Measurements from ENCODE around the gene DAD1. TPM values are rescaled to one million over a fixed set of nuclear protein-coding genes. Genes with fewer than 3 reads are reported as not detected.
A peak's percentile ranks its signal among the peaks of the same experiment; 100 is the strongest.

DAD1 gene
- total RNA-seq, 3 donors from 2014 or later, result 287 to 323 (median 300) TPM

DNA sequence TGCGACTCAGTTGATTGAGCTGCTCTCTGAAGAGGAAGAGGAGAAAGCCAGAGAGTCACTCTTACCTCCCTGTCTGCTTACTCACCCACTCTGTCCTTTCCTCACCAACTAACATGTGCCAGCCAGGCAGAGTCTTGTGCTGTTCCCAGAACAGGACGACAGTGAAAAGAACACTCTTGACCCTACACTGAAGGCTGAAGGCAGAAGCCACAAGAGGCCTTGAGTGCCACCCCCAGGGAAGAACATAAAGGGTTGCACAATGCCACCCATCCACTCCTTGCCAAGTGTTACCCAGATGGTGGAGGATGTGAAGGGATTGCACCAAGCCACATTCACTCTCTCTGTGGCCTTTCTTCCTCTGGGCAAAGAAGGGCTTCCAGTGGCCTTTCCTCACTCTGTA lies 21.9 kb upstream of the DAD1 start:
- no peak for DNase-seq
- no peaks in the 10 kb centered on the region for H3K9me3 Mint-ChIP-seq
- H3K4me3 Mint-ChIP-seq, result no peak overlapping the region
- no peaks in the 10 kb centered on the region for H3K4me1 Mint-ChIP-seq (ENCODE audit: low read depth)
- H3K27me3 Mint-ChIP-seq (ENCODE audit: low read depth), result no peaks in the 10 kb centered on the region
- ATAC-seq, result no peak
- peaks cover 18% of the 10 kb centered on the region for H3K36me3 Mint-ChIP-seq (ENCODE audit: insufficient read depth)

DNA sequence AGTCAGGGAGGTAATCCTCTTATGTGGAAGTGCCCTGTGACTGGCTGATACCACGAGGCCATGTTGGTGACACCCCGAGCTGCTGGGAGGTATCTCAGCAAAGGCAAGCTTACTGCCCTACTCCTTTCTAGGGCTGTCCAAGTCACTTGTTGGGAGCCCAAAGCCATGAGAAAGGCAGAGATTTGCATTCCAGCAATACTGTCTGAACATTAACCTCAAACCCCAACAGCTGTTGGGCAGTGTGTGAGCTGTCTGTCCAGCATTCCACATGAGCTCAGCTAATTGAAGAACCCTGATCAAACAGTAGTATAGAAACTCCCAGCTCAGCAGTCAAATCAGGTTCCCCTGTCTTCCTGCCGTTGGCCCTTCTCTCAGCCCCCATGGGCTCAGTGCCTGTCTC lies 18.3 kb upstream of the DAD1 start:
- no peak for ATAC-seq
- Mint-ChIP-seq H3K9me3 (no peaks in the 10 kb centered on the region), H3K36me3 (ENCODE audit: insufficient read depth) (peaks cover 39% of the 10 kb centered on the region), H3K4me3 (no peak overlapping the region), H3K27me3 (ENCODE audit: low read depth) (no peaks in the 10 kb centered on the region), H3K4me1 (ENCODE audit: low read depth) (no peaks in the 10 kb centered on the region)
- DNase-seq, result no peak

DNA sequence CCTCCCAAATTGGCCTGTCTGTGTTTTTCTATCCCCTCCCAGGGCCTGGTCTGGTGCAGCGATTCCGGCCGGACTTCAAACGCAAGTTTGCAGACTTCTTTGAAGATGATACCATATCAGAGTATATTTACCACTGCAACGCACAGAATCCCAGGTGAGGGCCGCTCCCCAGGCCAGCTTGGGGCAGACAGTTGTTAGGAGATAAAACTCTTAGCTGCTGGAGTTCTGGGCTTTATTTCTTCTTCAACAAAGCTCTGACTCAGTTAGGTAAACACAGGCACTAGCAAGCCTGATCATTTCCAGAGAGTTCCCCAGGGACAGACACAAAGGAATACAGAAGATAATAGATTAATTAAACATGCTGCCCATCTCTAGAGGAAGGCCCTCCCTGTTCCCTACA lies 17.4 kb upstream of the DAD1 start:
- DNase-seq, result no peak
- no peaks in the 10 kb centered on the region for H3K9me3 Mint-ChIP-seq
- H3K4me1 Mint-ChIP-seq (ENCODE audit: low read depth), result peaks cover 3% of the 10 kb centered on the region
- no peak for ATAC-seq
- H3K27me3 Mint-ChIP-seq (ENCODE audit: low read depth), result no peaks in the 10 kb centered on the region
- H3K36me3 Mint-ChIP-seq (ENCODE audit: insufficient read depth), result peaks cover 46% of the 10 kb centered on the region
- H3K4me3 Mint-ChIP-seq, result no peak overlapping the region

DNA sequence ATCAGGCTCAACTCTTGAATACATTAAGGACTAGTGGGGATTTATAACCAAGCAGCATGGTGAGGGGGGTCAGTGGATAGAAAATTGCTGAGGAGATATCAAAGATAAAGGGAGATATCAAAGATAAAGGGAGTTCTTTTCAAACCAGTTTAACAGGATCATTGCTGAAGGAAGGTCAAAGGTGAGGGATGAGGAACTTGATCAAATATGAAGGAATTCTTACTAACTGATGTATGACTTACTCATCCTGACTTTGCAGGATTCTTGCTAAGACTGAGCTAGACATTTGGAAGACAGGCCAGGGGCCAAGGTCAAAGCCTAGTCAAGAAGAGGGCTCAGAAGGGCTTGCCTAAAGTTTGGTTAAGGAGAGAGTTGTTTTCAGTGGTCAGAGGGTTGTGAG lies 13.8 kb upstream of the DAD1 start:
- Mint-ChIP-seq H3K9me3 (no peaks in the 10 kb centered on the region), H3K27me3 (ENCODE audit: low read depth) (no peaks in the 10 kb centered on the region), H3K4me1 (ENCODE audit: low read depth) (peaks cover 23% of the 10 kb centered on the region), H3K36me3 (ENCODE audit: insufficient read depth) (peaks cover 34% of the 10 kb centered on the region), H3K4me3 (no peak overlapping the region)
- no peak for DNase-seq
- ATAC-seq, result no peak

DNA sequence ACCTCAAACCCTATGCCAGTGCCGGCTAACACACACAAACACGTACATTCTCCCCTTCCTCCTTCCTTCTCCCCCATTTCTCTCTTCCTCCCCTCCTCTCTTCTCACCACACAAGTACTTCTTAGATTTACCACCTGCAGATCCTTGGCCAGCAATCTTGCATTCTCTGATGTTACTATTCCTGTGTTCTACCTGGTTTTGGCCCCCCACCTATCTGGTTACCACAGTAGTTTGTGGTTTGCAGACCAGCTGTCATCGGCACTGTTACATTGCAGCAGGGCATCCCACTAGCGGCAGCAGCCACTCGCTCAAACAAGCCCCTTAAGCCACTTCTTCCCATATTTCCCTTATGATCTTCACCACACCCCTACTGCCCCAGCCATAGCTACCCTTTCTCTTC lies 13.0 kb upstream of the DAD1 start:
- Mint-ChIP-seq H3K36me3 (ENCODE audit: insufficient read depth) (peaks cover 32% of the 10 kb centered on the region), H3K4me1 (ENCODE audit: low read depth) (peaks cover 25% of the 10 kb centered on the region), H3K4me3 (no peak overlapping the region), H3K27me3 (ENCODE audit: low read depth) (no peaks in the 10 kb centered on the region), H3K9me3 (no peaks in the 10 kb centered on the region)
- ATAC-seq, result no peak
- DNase-seq, result no peak

DNA sequence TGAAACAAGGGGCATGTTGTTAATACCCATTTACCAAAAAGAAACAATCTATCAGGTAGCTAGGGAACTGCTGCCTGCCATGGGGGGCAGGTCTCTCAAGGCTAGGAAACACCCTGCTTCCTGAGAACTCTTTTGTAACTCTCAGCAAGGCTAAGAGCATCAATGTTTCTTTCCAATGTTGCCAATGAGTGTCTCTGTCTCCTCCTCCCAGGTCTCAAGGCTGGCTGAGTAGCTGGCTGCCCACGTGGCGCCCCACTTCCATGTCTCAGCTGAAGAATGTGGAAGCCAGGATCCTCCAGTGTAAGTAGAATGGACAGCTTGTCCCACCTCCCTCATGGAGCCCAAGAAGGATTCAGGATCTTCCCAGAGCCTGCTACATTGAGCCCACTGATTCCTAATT lies 12.4 kb upstream of the DAD1 start:
- H3K27me3 Mint-ChIP-seq (ENCODE audit: low read depth), result no peaks in the 10 kb centered on the region
- DNase-seq (no peak), ATAC-seq (no peak)
- peaks cover 32% of the 10 kb centered on the region for H3K36me3 Mint-ChIP-seq (ENCODE audit: insufficient read depth)
- H3K4me3 Mint-ChIP-seq, result no peak overlapping the region
- no peaks in the 10 kb centered on the region for H3K9me3 Mint-ChIP-seq
- peaks cover 25% of the 10 kb centered on the region for H3K4me1 Mint-ChIP-seq (ENCODE audit: low read depth)

DNA sequence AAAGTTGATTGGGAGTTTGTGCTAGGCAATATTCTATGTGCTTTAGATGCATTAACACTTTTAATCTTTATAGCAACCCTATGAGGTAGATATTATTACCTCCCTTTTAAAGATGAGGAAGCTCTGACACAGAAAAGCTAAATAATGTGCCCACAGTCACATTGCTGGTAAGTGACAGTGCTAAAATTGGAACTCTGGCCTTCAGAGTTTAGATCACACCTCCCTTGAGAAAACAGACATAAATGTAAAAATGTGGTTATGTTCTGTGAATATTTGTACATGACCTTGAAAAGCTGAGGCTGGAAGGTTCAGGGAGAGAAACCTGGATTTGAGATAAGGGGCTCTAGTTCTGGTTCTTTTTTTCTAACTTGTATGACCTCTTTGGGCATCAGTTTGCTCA lies 11.0 kb upstream of the DAD1 start:
- H3K9me3 Mint-ChIP-seq, result no peaks in the 10 kb centered on the region
- DNase-seq (no peak), ATAC-seq (no peak)
- no peak overlapping the region for H3K4me3 Mint-ChIP-seq
- peaks cover 26% of the 10 kb centered on the region for H3K36me3 Mint-ChIP-seq (ENCODE audit: insufficient read depth)
- H3K27me3 Mint-ChIP-seq (ENCODE audit: low read depth), result no peaks in the 10 kb centered on the region
- peaks cover 25% of the 10 kb centered on the region for H3K4me1 Mint-ChIP-seq (ENCODE audit: low read depth)

DNA sequence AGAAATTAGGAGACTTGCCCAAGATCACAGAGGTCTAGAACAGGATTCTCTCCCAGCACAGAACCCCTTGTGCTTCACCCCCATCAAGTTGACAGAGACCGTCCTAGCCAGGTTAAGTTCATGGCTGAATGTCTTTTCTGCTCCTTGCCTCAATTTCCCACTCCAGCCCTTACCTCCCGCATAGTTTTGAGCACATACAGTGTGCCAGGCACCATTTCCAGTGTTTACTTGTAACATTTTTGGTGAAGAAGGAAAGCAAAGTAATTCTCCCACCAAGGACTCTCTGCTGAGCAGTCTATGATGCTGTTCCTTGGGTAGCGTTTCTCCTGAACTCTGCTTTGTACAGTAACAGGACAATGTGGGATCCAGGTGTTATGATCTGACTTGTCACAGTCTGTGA lies 10.3 kb upstream of the DAD1 start:
- no peaks in the 10 kb centered on the region for H3K9me3 Mint-ChIP-seq
- peak overlapping the region; percentile 93 for H3K4me3 Mint-ChIP-seq
- H3K4me1 Mint-ChIP-seq (ENCODE audit: low read depth), result peaks cover 25% of the 10 kb centered on the region
- no peak for DNase-seq
- peaks cover 22% of the 10 kb centered on the region for H3K36me3 Mint-ChIP-seq (ENCODE audit: insufficient read depth)
- ATAC-seq, result no peak
- no peaks in the 10 kb centered on the region for H3K27me3 Mint-ChIP-seq (ENCODE audit: low read depth)

DNA sequence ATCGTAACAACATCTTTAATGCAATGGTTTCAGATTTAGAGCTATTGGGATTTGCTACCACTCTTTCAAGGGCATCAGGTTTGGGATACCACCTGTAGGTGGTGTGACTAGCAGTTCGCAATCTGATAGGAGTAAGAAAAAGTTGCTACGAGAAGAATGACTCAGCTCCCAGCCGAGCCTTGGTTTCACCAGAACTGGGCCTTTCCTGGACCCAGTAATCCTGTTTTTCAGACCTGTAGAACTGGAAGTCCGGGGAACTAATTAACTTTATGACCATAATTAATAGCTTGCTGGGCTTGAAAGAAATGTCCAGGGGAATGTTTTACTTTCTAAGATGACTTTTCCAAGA lies 9.8 kb upstream of the DAD1 start:
- Mint-ChIP-seq H3K4me3 (peak overlapping the region; percentile 93), H3K9me3 (no peaks in the 10 kb centered on the region), H3K27me3 (ENCODE audit: low read depth) (no peaks in the 10 kb centered on the region), H3K4me1 (ENCODE audit: low read depth) (peaks cover 25% of the 10 kb centered on the region), H3K36me3 (ENCODE audit: insufficient read depth) (peaks cover 21% of the 10 kb centered on the region)
- DNase-seq, result peak; percentile 33
- ATAC-seq, result peak; percentile 79 to 85

DNA sequence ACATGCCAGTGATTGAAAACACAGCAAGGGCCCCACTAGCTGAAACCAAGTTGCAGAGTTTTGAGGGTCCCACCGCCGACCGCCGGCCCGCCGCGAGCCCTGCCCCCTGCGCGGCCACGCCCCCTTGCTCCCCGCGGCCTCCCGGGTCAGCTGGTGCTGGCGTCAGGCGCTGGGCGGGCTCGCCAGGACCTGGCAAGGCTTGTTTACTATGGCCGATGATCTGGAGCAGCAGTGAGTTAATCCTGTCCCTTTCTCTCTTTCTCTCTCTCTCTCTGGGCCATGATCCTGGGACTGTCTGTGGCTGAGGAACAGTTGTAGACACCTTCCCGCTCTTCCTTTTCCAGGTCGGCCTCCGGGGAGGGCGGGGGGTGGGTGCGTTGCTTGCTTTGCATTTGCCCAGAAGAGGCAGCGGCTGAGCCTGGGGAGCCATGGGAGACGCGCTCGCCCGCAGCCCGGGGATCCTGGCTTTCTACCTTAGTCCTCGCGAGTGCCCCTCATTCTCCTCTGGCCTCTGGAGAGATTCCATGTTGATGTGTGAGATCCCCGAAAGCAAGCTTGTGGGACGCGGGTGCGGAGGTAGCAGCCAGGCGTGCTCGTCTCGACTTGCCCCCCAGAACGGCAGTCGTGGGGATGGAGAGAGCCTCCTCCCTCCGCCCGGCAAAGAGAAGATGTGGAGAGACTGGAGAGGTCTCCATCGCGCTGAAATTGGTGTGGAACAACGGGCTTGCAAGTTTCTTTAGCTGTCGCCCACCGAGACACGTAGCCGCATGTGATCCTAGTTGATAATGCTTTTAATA lies 9.3 kb upstream of the DAD1 start, which contains the start of gene ABHD4:
ABHD4 (plus strand) TSS at position 202 of the 797 bp plus-strand sequence; CDS start at position 209, 7 bp downstream.
- peak; percentile 78 to 83 for ATAC-seq
- H3K4me1 Mint-ChIP-seq (ENCODE audit: low read depth), result peaks cover 25% of the 10 kb centered on the region
- peaks cover 15% of the 10 kb centered on the region for H3K36me3 Mint-ChIP-seq (ENCODE audit: insufficient read depth)
- peak within 1 kb of the TSS; percentile 93 for H3K4me3 Mint-ChIP-seq
- H3K9me3 Mint-ChIP-seq, result no peaks in the 10 kb centered on the region
- H3K27me3 Mint-ChIP-seq (ENCODE audit: low read depth), result no peaks in the 10 kb centered on the region
- peak; percentile 20 for DNase-seq

DNA sequence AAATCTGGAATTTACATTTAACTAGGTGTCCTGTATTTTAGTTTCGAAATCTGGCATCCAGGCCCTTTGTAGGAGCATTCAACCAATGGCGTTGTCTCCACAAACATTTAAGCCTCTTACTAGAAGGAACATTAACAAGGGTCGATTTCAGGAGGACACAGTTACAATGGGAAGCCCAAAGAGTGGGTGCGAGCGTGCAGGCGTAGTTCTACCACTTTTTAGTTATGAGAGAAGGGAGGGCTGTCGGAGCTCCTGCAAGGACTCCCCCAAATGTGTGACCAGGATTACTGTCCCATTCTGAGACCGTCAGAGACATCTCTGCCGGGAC lies 8.7 kb upstream of the DAD1 start:
- H3K4me1 Mint-ChIP-seq (ENCODE audit: low read depth), result peaks cover 25% of the 10 kb centered on the region
- H3K27me3 Mint-ChIP-seq (ENCODE audit: low read depth), result no peaks in the 10 kb centered on the region
- ATAC-seq, result peak; percentile 20 to 21
- H3K4me3 Mint-ChIP-seq, result peak overlapping the region; percentile 93
- no peaks in the 10 kb centered on the region for H3K9me3 Mint-ChIP-seq
- peaks cover 11% of the 10 kb centered on the region for H3K36me3 Mint-ChIP-seq (ENCODE audit: insufficient read depth)
- no peak for DNase-seq

DNA sequence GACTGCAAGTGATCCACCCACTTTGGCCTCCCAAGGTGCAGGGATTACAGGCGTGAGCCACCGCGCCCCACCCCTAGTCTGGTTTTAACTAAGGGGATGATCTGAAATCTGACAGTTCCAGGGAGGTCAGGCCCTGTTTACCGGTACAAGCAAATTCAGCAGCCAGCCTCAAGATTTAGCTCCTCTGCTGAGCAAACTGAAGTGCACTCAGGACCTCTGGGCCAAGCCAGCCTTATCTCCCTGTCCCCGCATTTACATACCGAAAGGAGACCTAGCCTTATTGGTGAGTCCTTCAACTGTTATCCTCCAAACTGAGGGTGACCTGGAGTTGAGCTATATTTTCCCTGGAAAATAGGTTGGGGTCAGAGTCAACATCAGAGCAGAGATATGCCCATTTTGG lies 8.2 kb upstream of the DAD1 start:
- H3K27me3 Mint-ChIP-seq (ENCODE audit: low read depth), result no peaks in the 10 kb centered on the region
- H3K36me3 Mint-ChIP-seq (ENCODE audit: insufficient read depth), result peaks cover 7% of the 10 kb centered on the region
- H3K4me3 Mint-ChIP-seq, result peak overlapping the region; percentile 93
- H3K4me1 Mint-ChIP-seq (ENCODE audit: low read depth), result peaks cover 26% of the 10 kb centered on the region
- ATAC-seq (no peak), DNase-seq (no peak)
- no peaks in the 10 kb centered on the region for H3K9me3 Mint-ChIP-seq

DNA sequence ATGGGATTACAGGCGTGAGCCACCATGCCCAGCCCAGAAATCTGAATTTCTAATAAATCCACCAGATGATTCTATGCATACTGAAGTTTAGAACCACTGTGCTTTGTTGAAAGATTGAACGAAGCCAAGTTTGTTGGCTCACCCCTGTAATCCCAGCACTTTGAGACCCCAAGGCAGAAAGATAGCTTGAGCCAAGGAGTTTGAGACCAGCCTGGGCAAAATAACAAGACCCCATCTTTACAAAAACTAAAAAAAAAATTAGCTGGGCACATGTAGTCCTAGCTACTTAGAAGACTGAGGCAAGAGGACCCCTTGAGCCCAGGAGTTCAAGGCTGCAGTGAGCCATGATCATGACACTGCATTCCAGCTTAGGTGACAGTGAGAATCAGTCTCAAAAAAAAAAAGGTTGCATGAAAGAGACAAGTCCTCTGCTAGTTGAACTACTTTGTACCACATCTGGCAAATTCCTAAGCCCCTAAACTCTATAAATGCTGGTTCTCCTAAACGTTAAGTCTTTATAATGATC lies 7.4 kb upstream of the DAD1 start:
- DNase-seq, result no peak
- H3K36me3 Mint-ChIP-seq (ENCODE audit: insufficient read depth), result no peaks in the 10 kb centered on the region
- H3K9me3 Mint-ChIP-seq, result no peaks in the 10 kb centered on the region
- H3K4me1 Mint-ChIP-seq (ENCODE audit: low read depth), result peaks cover 28% of the 10 kb centered on the region
- no peaks in the 10 kb centered on the region for H3K27me3 Mint-ChIP-seq (ENCODE audit: low read depth)
- no peak for ATAC-seq
- H3K4me3 Mint-ChIP-seq, result peak overlapping the region; percentile 93

DNA sequence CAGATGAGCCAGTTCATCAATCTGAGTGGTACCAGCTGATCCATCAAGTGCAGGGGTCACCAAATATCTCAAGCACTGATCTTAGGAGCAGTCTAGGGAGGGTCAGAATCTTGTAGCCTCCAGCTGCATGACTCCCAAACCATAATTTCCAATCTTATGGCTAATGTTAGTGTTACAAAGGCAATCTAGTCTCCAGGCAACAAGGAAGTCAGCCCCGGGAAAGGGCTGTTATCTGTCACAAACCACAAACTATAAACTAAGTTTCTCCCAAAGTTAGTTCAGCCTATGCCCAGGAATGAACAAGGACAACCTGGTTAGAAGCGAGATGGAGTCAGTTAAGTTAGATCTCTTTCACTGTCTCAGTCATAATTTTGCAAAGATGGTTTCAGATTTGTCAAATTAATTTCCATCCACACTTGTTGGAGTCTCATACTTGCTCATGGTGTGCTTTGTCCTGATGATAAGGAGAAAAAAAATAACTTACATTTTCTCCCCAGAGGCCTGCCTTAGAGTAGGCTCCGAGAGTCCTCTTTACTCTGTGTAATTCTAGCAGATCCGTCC lies 5.2 kb upstream of the DAD1 start:
- DNase-seq, result no peak
- no peaks in the 10 kb centered on the region for H3K36me3 Mint-ChIP-seq (ENCODE audit: insufficient read depth)
- H3K4me3 Mint-ChIP-seq, result no peak overlapping the region
- H3K9me3 Mint-ChIP-seq, result no peaks in the 10 kb centered on the region
- H3K4me1 Mint-ChIP-seq (ENCODE audit: low read depth), result peaks cover 29% of the 10 kb centered on the region
- no peak for ATAC-seq
- H3K27me3 Mint-ChIP-seq (ENCODE audit: low read depth), result no peaks in the 10 kb centered on the region

DNA sequence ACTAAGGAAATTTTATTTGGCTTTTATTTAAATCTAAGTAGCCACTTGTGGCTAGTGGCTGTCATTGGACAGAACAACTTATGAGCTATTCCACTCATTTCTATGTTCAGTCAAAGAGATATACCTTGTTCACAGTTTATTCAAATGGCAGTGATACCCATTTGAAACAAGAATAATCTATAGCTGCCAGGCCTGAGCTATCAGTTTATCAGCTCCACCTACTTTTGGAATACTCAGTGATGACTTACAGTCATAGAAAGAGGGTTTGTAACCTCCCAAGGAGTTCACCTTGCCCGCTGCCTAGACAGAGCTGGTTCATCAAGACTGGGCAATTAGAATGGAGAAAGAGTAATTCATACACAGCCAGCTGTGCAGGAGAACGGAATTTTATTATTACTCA lies 4.6 kb upstream of the DAD1 start:
- no peaks in the 10 kb centered on the region for H3K9me3 Mint-ChIP-seq
- no peaks in the 10 kb centered on the region for H3K27me3 Mint-ChIP-seq (ENCODE audit: low read depth)
- no peaks in the 10 kb centered on the region for H3K36me3 Mint-ChIP-seq (ENCODE audit: insufficient read depth)

More for the DNA sequence above, 4.6 kb upstream of the DAD1 start:
- no peak for DNase-seq
- Mint-ChIP-seq H3K4me1 (ENCODE audit: low read depth) (peaks cover 23% of the 10 kb centered on the region), H3K4me3 (no peak overlapping the region)
- no peak for ATAC-seq

Data from activated T-cell treated with anti-CD3 and anti-CD28 coated beads, Interleukin-2, amount 50 U/mL, for 4 hours (primary cell).